GM12891 (cell line): Measurements from ENCODE around the gene CHRNA9.

Experiments
- POLR2A ChIP-seq: IDR thresholded peaks from 2 replicates; pipeline ENCODE4 v1.6.1; 2011; ENCODE audit warnings: low read depth, low read length, control low read depth
- POLR2AphosphoS5 ChIP-seq: IDR thresholded peaks from 2 replicates; pipeline ENCODE4 v1.6.1; 2011; ENCODE audit warnings: low read depth, low read length, control low read depth
- TAF1 ChIP-seq: IDR thresholded peaks from 2 replicates; pipeline ENCODE4 v1.6.1; 2011; ENCODE audit warnings: low read depth, low read length, control low read depth

- TF ChIP-seq POLR2A (no peak), POLR2AphosphoS5 (no peak), TAF1 (no peak)
Observed at GRCh38 chr4:40335525-40335894, 377 bp downstream of the CHRNA9 start.
